Breast epithelium (tissue), 4 donors: Measurements from ENCODE around the gene AP3S2. TPM values are rescaled to one million over a fixed set of nuclear protein-coding genes. Genes with fewer than 3 reads are reported as not detected.

ENCODE experiments used
- DNase-seq, 2 donors: peaks; one replicate each; pipeline ENCODE4 v3.0.0-alpha.2; 2019; ENCODE audit warnings: low spot score in 2 of 2
- H3K27ac ChIP-seq, 2 donors: fragments of 200-600 bp; sonication (generic) in 1 of 2; one replicate each; pipeline ENCODE4 v1.5.1; 2016 to 2019; ENCODE audit warnings: mild to moderate bottlenecking in 1 of 2
- H3K27me3 ChIP-seq, 2 donors: fragments of 200-600 bp; sonication (generic) in 1 of 2; one replicate each; pipeline versions ENCODE4 v1.5.1 to v1.6.0; 2017 to 2019; ENCODE audit warnings: control low read depth in 1 of 2, mild to moderate bottlenecking in 1 of 2
- H3K36me3 ChIP-seq: fragments of 200-600 bp; one replicate; pipeline ENCODE4 v1.5.1; 2019
- H3K4me1 ChIP-seq, 2 donors: fragments of 200-600 bp; sonication (generic); one replicate each; pipeline ENCODE4 v1.5.1; 2016 to 2019; ENCODE audit warnings: control low read depth in 1 of 2
- H3K4me3 ChIP-seq, 3 donors: fragments of 200-600 bp; sonication (generic); 1 replicate in 2 of 3; 2 replicates in 1 of 3; pipeline ENCODE4 v1.5.1; 2016 to 2019; ENCODE audit warnings: mild to moderate bottlenecking in 3 of 3, moderate library complexity in 2 of 3
- H3K9me3 ChIP-seq, 2 donors: fragments of 200-600 bp; sonication (generic) in 1 of 2; one replicate each; pipeline ENCODE4 v1.5.1; 2016 to 2019; ENCODE audit warnings: control low read depth in 1 of 2
- CTCF ChIP-seq, 3 donors: fragments of 450-650 bp; IDR thresholded peaks; one replicate each; pipeline ENCODE4 v1.5.1; 2016 to 2017; ENCODE audit warnings: antibody characterized with exemption in 3 of 3, mild to moderate bottlenecking in 3 of 3, moderate library complexity in 3 of 3
- POLR2A ChIP-seq: fragments of 450-650 bp; IDR thresholded peaks from one replicate; pipeline ENCODE4 v1.6.1; 2016; ENCODE audit warnings: antibody characterized with exemption, mild to moderate bottlenecking, moderate library complexity
- POLR2AphosphoS5 ChIP-seq, 3 donors: sonication (generic); formaldehyde crosslinking; IDR thresholded peaks; one replicate each; pipeline ENCODE4 v1.6.1; 2017; ENCODE audit warnings: antibody characterized with exemption in 3 of 3
- intact Hi-C: fragments of 100-400 bp; cut with DNase I; formaldehyde crosslinking; loops from one replicate; pipeline ENCODE4 v1.15.1; 2023; ENCODE audit warnings: low total_unique reads
- total RNA-seq, 3 donors: library from RNA; depleted of rRNA; stranded (reverse); fragments of >200 nt; gene quantifications; one replicate each; pipeline ENCODE4 v1.1.0, GENCODE V29; 2016

Gene AP3S2
- total RNA-seq, 3 donors from 2014 or later: 37.4 to 57.4 (median 52.8) TPM

GRCh38 chr15:89916660-89917059 is 22.9 kb upstream of the AP3S2 start:
- intact Hi-C loops: no loop called here
- Histone ChIP-seq H3K27ac (no peak overlapping the region), H3K27me3 (no peaks in the 10 kb centered on the region), H3K9me3 (no peaks in the 10 kb centered on the region), H3K36me3 (no peaks in the 10 kb centered on the region), H3K4me1 (no peaks in the 10 kb centered on the region), H3K4me3 (no peak overlapping the region)
- TF ChIP-seq CTCF (IDR thresholded peaks at IDR 0.05) (no peak), POLR2AphosphoS5 (IDR thresholded peaks at IDR 0.05) (no peak), POLR2A (no peak)
- no peak for DNase-seq

- no peaks in the 10 kb centered on the region for H3K4me1 ChIP-seq
- H3K27me3 ChIP-seq: no peaks in the 10 kb centered on the region
- TF ChIP-seq POLR2A: no peak
- TF ChIP-seq POLR2AphosphoS5 (IDR thresholded peaks at IDR 0.05): no peak
- no peak for TF ChIP-seq CTCF (IDR thresholded peaks at IDR 0.05)
- no peaks in the 10 kb centered on the region for H3K9me3 ChIP-seq
- H3K27ac ChIP-seq: peak within 1 kb of the TSS; percentile 54 to 84
- intact Hi-C loops: no loop called here
- H3K4me3 ChIP-seq: peak within 1 kb of the TSS; percentile 83 to 98 (median 85)
- peak in 1 of 2 donors; percentile 61 for DNase-seq
- H3K36me3 ChIP-seq: no peaks in the 10 kb centered on the region
Measured at GRCh38 chr15:89912674-89913396, 19.0 kb upstream of the AP3S2 start, which contains the start of gene ARPIN. Gene ARPIN, minus strand, starts transcription at chr15:89912952. Its CDS starts 117 bp downstream, at chr15:89912835.

- H3K4me1 ChIP-seq: no peaks in the 10 kb centered on the region
- H3K4me3 ChIP-seq: peak overlapping the region; percentile 83 to 98 (median 85)
- DNase-seq: no peak
- intact Hi-C loops: no loop called here
- H3K27ac ChIP-seq: peak overlapping the region; percentile 54 to 84
- H3K9me3 ChIP-seq: no peaks in the 10 kb centered on the region
- H3K27me3 ChIP-seq: no peaks in the 10 kb centered on the region
- TF ChIP-seq CTCF (IDR thresholded peaks at IDR 0.05) (no peak), POLR2AphosphoS5 (IDR thresholded peaks at IDR 0.05) (no peak), POLR2A (no peak)
- no peaks in the 10 kb centered on the region for H3K36me3 ChIP-seq
Measured at GRCh38 chr15:89912145-89912673, 18.4 kb upstream of the AP3S2 start.

GRCh38 chr15:89910891-89911626 is 17.3 kb upstream of the AP3S2 start:
- no peak overlapping the region for H3K27ac ChIP-seq
- H3K4me1 ChIP-seq: no peaks in the 10 kb centered on the region
- no peaks in the 10 kb centered on the region for H3K36me3 ChIP-seq
- TF ChIP-seq POLR2A (no peak), CTCF (IDR thresholded peaks at IDR 0.05) (no peak), POLR2AphosphoS5 (IDR thresholded peaks at IDR 0.05) (no peak)
- intact Hi-C loops: no loop called here
- no peaks in the 10 kb centered on the region for H3K27me3 ChIP-seq
- H3K4me3 ChIP-seq: no peak overlapping the region
- DNase-seq: no peak
- no peaks in the 10 kb centered on the region for H3K9me3 ChIP-seq

GRCh38 chr15:89909611-89910010 is 15.8 kb upstream of the AP3S2 start:
- intact Hi-C loops: no loop called here
- TF ChIP-seq POLR2AphosphoS5 (IDR thresholded peaks at IDR 0.05) (no peak), CTCF (IDR thresholded peaks at IDR 0.05) (no peak), POLR2A (no peak)
- no peaks in the 10 kb centered on the region for H3K4me1 ChIP-seq
- no peaks in the 10 kb centered on the region for H3K36me3 ChIP-seq
- H3K9me3 ChIP-seq: no peaks in the 10 kb centered on the region
- H3K27me3 ChIP-seq: no peaks in the 10 kb centered on the region
- DNase-seq: no peak
- no peak overlapping the region for H3K4me3 ChIP-seq
- H3K27ac ChIP-seq: no peak overlapping the region
